ENCODE measurements around the gene HSFX4. TPM values are rescaled to one million over a fixed set of nuclear protein-coding genes. Genes with fewer than 3 reads are reported as not detected.

HSFX4 gene
- not detected in 2 replicates for total RNA-seq

GRCh38 chrX:149929400-149929799, at the start of gene HSFX4:
HSFX4 (plus strand) TSS chrX:149929573; CDS start chrX:149929645, 72 bp downstream.

GRCh38 chrX:149881081-149881711, 48.2 kb upstream of the HSFX4 start, which contains the start of gene MAGEA8:
MAGEA8 (plus strand) TSS chrX:149881183; CDS start chrX:149884273, 3,090 bp downstream.

GRCh38 chrX:149938427-149938880, 9.1 kb downstream of the HSFX4 start, which contains the start of gene EOLA2:
EOLA2 (minus strand) TSS chrX:149938491; CDS start chrX:149933874, 4,617 bp downstream.

Other genes starting within 250 kb of the HSFX4 start
- gene MAGEA11, start 217.5 kb upstream of the HSFX4 start, total RNA-seq = not detected in 2 replicates
- gene HSFX1, start 155.5 kb upstream of the HSFX4 start, total RNA-seq = 0.05 and 0.85 TPM in 2 replicates
- gene MAGEA9, start 147.6 kb upstream of the HSFX4 start, total RNA-seq = not detected in 2 replicates
- gene MAGEA8, start 48.4 kb upstream of the HSFX4 start, total RNA-seq = not detected in 2 replicates
- 25.7 and 32.9 TPM in 2 replicates for gene EOLA2, start 8.9 kb downstream of the HSFX4 start, total RNA-seq